Hypothalamus (tissue), 51 donors: ENCODE data around the gene SERINC2.
"Not testable (repeated sequence)": the region's sequence is repeated elsewhere in the genome, so short reads cannot be mapped to it uniquely, and the experiment has no call there.

Experiments
- DNase-seq, 51 donors: peaks; one replicate each; lab custom pipeline; 2025; lab: John Stamatoyannopoulos, UW

SERINC2 gene

GRCh38 chr1:31453384-31454079, 40.5 kb downstream of the SERINC2 start:
- no peak for DNase-seq

- DNase-seq: no peak
Observed at GRCh38 chr1:31458287-31458896, 45.4 kb downstream of the SERINC2 start.

DNA sequence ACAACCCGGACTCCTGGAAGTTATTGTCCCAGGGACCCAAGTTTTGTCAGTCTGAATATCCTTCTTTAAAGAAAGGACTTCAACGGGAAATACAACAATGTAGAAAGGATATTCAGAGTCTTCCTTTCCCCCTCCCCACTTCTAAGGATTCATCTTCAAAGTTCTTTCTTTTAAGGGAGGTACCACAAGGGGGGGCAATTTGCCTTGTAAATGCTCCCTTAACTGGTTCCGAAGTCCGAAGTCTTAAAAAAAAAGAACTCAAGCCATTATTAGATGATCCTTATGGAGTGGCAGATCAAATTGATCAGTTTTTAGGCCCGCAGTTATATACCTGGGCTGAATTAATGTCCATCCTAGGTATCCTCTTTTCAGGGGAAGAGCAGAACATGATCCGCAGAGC, 47.0 kb downstream of the SERINC2 start:
- no peak for DNase-seq

DNA sequence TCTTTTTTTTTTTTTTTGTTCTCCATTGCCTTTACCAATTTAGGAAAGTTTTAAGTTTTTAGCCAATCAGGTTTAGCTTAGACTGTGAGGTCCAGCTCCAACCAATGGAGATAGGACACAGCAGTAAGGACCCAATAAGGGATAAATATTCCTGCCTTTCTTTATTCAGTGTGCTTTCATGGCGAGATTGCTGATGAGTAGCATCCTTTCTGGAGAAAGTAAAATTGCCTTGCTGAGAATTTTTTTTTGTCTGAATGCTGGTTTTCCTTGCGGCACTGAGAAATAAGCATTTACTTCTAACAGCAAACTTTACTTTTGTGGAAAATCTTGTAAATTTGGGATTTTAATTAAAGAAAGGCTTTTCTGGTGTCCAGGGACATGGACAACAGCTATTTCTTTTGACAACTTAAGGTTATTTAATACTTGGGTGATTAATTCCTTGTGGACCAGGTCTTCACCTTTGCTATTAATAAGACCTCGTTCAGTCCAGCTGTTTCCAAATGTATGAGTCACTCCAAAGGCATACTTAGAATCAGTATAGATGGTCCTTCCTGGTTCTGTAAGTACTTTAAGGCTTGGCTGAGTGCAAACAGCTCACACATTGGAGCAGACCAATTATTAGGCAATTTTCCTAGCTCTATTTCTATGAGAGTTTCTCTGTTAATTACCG, 54.1 kb downstream of the SERINC2 start:
- no peak for DNase-seq

DNA sequence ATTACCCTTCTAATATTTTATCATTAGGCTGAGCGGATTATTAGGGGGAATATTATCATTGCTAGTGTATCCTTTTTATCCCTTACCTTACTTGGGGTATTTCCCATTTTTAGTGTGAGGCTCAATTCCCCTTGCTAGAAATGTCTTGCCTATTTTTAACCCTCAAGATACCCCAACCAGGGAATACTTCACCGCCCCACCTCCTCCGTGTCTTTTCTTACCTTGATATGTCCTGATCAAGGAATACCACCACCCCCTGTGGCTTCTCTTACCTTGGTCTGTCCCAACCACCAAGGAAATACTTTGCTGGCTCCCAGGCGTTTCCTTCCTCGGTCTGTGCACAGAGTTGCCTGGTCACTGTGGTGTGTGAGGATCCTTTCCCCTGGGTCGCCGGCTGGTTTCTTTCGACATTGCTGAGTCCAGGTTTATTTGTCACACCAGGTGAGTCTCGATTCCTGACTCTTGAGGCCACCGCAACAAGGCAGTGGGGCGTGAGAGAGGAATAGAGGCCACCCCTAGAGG, 57.8 kb downstream of the SERINC2 start:
- DNase-seq: no peak

- not testable (repeated sequence) for DNase-seq
Observed at GRCh38 chr1:31471452-31472313, 58.7 kb downstream of the SERINC2 start.

DNA sequence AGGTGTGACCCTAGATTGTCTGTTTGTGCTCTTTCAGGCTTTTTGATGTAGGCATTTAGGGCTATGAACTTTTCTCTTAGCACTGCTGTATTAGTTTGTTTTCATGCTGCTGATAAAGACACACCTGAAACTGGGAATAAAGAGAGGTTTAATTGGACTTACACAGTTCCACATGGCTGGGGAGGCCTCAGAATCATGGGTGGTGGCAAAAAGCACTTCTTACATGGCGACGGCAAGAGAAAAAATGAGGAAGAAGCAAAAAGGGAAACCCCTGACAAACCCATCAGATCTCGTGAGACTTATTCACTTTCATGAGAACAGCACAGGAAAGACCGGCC, 59.3 kb downstream of the SERINC2 start:
- not testable (repeated sequence) for DNase-seq

- not testable (repeated sequence) for DNase-seq
Observed at GRCh38 chr1:31472673-31473072, 59.7 kb downstream of the SERINC2 start.

DNA sequence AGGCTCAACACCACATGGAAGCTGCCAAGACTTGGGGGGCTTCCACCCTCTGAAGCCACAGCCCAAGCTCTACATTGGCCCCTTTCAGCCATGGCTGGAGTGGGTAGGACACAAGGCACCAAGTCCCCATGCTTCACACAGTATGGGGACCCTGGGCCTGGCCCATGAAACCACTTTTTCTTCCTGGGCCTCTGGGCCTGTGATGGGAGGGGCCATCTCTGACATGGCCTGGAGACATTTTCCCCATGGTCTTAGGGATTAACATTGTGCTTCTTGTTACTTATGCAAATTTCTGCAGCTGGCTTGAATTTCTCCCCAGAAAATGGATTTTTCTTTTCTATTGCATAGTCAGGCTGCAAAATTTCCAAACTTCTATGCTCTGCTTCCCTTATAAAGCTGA, 60.5 kb downstream of the SERINC2 start:
- not testable (repeated sequence) for DNase-seq

DNA sequence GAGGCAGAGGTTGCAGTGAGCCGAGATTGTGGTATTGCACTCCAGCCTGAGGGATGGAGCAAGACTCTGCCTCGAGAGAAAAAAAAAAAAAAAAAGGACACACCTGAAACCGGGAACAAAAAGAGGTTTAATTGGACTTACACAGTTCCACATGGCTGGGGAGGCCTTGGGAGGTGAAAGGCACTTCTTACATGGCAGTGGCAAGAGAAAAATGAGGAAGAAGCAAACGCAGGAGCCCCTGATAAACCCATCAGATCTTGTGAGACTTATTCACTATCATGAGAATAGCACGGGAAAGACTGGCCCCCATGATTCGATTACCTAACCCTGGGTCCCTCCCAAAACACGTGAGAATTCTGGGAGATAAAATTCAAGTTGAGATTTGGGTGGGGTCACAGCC, 61.6 kb downstream of the SERINC2 start:
- DNase-seq: not testable (repeated sequence)

DNA sequence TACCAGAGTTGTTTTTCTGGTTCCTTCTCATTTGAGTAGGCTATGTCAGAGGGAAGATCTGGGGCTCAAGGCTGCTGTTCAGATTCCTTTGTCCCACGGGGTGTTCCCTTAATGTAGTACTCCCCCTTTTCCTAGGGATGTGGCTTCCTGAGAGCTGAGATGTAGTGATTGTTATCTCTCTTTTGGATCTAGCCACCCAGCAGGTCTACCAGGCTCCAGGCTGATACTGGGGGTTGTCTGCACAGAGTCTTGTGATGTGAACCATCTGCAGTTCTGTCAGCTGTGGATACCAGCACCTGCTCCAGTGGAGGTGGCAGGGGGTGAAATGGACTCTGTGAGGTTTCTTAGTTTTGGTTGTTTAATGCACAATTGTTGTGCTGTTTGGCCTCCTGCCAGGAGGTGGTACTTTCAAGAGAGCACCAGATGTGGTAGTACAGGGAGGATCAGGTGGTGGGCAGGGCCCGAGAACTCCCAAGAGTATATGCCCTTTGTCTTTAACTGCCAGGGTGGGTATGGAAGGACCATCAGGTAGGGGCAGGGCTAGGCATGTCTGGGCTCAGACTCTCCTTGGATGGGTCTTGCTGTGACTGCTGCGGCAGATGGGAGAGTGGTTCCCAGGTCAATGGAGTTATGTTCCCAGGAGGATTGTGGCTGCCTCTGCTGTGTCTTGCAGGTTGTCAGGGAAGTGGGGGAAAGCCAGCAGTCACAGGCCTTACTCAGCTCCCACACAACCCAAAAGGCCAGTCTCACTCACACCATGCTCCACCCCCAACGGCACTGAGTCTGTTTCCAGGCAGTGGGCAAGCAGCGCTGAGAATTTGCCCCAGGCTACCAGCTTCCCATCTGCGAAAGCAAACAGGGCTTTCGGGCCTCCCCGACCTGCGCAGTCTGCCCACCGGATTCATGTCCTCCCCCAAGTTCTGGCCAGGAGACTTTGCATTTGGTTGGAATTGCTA, 64.2 kb downstream of the SERINC2 start:
- no peak for DNase-seq

- no peak for DNase-seq
Observed at GRCh38 chr1:31478167-31478566, 65.2 kb downstream of the SERINC2 start.

- no peak for DNase-seq
Observed at GRCh38 chr1:31479811-31480210, 66.8 kb downstream of the SERINC2 start.

GRCh38 chr1:31480426-31480825, 67.4 kb downstream of the SERINC2 start:
- not testable (repeated sequence) for DNase-seq

- DNase-seq: no peak
Observed at GRCh38 chr1:31482482-31483011, 69.5 kb downstream of the SERINC2 start.

- DNase-seq: peak in 6 of 51 donors; percentile 5 to 40 (median 11)
Observed at GRCh38 chr1:31483012-31483946, 70.3 kb downstream of the SERINC2 start.
